Activated naive CD8-positive, alpha-beta T cell treated with anti-CD3 and anti-CD28 coated beads, Interleukin-2, amount 50 U/mL, for 16 hours (primary cell): ENCODE data around the gene VIPR1.

Experiments used
- DNase-seq: peaks from one replicate; pipeline ENCODE4 v3.0.0-alpha.2; 2020; ENCODE audit warnings: low read depth, low spot score

Gene VIPR1

DNA sequence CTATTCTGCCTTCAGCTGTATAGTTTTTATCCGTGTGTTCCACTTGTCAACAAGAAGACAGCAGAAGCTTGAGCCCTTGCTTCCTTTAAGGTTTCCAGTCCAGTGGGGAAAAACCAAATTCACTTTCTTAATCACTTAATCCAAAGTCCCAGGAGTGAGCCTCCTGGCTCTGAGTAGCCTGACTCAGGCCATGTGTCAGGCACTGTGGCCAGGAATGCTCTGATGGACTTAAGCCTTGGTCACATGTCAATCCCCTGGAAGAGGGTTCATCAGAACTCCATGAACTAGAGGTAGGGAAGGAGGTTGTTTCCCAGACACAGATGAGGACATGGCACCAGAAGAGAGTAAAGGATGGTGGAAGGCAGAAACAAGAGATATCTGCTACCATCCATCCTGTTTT is 8.8 kb downstream of the VIPR1 start:
- no peak for DNase-seq

DNA sequence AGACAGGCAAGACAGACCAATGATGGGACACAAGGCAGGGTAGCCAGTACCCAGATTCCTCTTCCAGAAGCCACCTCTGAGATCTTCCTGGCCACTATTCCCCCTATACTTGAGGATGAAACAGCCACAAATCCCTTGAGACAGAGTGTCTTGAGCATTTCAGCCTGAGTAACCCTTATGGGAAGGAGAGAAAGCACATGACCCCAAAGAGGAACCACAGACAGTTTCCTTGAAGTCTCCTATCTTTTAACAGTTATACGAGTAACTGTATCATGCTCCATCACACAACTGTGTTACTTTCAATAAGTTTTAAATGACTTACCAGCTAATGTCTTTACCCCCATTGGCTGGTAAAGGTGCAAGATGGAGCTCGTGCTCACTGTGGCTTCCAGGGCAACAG is 9.3 kb downstream of the VIPR1 start:
- DNase-seq: no peak

DNA sequence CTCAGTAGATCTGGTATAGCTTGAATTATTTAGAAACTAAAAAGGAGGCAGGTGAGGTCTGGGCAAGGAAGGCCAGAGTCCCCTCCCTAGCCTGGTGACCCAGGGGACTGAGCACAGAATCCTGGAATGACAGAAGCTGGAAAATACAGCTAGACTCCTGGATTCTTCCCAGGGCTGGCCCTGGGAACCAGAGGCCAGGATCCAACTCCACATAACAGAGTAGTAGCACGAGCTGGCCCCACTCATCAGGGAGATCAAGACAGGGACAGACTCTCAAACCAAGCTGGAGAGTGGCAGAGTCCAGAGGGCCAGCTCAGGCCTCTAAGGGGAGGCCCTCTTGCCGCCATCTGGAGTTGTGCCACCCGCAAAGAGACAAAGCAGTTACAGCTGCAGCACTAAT is 10.7 kb downstream of the VIPR1 start:
- DNase-seq: no peak

DNA sequence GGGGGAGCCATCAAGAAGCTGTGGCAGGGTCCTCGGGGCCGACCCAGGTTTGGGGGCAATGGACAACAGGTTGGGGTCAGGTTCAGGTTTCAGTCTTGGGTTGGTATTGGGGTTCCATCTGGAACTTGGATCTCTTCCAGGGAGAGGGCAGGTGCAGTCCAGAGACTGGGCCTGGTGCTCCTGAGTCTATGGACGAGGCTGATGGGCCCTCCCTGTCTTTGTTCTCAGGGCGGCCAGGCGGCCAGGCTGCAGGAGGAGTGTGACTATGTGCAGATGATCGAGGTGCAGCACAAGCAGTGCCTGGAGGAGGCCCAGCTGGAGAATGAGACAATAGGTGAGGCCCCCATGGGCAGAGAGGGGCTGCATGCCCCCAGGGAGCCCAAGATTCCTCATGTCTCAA is 11.1 kb downstream of the VIPR1 start:
- DNase-seq: no peak

DNA sequence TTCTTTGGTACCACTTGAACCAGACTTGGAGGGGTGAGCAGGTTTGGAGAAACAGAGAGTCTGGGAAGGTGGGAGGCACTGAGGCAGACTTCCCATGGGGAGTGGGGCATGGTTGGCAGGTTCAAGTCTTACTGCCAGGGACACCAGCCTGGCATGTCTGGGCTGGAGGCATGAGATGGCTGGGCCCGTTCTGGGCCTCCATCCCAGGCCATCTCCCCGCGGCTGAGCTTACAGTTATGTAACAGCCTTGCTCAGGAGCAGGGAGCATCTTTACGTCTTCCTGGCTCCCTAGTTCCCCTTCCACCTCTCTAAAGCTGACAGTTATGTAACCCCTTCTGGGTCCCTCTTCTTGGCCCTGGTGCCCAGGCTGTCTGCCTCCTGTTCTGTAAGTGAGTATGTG is 12.4 kb downstream of the VIPR1 start:
- DNase-seq: no peak

DNA sequence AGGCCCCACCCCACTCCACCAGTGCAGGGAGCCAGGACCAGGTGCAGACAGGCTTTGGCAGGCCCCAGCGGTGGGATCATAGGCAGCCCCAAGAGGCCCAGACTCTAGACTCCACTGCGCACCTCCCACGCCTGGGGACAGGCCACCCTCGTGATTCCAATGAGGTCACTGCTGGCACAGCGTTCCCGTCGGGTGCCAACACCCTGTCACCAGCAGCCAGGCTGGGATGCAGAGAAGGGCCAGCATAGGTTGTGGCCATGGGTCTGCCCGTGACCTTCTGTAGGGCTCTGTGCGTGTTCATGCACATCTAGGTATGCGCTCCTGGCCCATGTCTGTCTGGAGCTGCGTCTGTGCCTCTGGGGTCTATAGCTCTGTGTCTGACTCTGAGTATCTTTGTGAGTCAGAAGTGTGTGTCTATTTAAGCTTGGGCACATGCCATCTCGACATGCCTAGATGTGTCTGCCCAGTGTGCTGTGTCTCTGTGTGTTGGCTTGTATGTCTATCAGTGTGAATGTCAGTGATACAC is 13.0 kb downstream of the VIPR1 start:
- DNase-seq: no peak

DNA sequence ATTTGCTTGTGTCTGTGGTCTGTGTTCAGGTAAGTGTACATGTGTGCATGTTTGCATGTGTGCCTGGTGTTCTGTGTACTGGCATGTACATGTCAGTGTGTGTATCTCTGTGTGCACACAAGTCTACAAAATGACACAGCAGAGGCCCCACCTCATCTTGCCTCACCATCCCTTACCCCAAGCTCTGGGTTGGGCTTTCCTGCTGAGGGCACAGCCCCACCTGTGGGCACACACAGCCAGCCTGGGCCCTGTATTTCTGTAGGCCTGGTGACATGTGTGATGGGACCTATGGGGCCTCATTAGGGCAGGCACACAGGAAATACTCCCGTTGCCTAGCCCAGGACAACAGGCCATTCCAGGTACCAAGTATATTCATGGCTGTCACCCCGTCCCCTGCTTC is 13.5 kb downstream of the VIPR1 start:
- no peak for DNase-seq

DNA sequence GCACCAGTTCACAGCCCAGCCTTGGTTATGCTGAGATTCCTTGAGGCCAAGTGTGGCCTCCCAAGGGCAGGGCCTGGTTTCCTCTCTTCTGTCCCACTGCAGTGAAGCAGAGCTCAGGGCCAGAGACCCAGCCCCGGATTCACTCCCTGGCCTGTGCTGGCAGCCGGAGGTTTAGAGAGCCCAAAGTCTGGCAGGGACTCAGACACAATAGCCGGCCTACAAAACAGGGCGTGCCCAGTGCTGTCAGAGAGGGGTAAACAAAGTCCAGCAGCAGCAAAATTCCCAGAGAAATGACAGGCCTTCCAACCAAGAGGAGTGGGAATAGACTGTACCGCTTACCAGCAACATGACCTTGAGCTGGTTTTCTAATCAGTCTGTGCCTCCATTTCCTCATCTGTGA is 14.0 kb downstream of the VIPR1 start:
- DNase-seq: no peak

DNA sequence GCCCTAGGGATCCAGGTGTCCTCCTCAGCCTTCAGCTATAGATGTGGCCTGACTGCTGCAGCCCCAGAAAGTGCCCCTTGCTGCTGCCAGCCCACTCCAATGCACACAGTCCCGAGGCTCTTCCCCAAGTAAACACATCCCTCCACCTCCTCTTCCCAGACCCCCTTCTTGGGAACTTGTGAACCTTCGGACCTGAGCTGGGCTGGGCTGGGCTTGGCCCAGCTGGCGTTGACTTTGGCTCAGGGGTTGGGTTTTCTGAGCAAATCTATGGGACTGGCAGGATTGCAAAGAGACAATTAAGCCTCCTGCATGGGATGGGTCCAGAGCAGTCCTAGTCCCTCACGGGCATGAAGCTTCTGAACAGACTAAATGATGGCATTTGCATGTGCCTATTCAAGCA is 14.7 kb downstream of the VIPR1 start:
- DNase-seq: no peak

DNA sequence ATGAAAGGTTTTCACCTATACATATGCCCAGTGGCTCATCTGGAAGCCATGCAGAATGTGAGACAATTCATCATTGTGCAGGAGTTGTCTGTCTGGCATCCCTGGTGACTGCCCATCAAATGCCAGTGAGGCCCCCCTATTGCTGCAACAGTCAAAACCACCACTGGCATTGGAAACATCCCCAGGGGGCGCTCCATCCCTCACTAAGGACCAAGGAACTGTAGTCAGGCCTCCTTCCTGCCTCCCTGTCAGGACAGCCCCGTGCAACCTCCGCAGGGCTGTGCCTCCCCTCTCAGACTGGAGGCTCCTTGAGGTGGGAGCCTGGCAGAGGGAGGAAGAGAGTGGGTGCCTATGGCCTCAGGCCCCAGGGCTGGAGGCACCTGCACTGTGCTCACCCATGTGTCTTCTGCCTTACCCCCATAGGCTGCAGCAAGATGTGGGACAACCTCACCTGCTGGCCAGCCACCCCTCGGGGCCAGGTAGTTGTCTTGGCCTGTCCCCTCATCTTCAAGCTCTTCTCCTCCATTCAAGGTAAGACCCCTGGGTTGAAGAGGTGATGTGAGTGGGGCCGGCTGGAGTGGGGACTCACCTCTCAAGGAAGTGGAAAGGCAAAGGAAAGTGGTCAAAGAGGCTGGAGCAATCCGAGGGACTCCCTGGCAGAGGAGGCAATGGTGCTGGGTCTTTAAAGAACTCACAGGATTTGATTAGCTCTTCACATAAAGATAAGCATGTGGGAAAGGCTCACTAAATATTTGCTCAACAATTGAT is 16.5 kb downstream of the VIPR1 start:
- no peak for DNase-seq

DNA sequence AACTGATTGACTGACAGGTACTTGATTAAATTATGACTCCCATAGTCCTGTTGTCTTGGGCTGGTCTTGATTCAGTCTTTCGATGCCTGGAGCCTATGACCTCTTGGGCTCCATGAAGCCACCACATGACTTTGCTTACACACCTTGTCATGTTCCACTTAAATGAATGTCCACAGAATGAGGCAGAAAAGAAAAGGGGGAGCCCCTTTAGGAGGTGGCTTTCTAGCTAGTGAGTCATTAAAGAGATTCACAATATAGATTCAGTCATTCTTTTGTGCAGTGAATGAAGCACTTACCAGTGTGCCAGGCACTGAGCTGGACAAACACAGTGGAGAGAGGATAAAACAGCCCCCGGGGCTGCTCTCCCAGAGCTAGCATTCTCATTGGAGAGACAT is 17.1 kb downstream of the VIPR1 start:
- no peak for DNase-seq

DNA sequence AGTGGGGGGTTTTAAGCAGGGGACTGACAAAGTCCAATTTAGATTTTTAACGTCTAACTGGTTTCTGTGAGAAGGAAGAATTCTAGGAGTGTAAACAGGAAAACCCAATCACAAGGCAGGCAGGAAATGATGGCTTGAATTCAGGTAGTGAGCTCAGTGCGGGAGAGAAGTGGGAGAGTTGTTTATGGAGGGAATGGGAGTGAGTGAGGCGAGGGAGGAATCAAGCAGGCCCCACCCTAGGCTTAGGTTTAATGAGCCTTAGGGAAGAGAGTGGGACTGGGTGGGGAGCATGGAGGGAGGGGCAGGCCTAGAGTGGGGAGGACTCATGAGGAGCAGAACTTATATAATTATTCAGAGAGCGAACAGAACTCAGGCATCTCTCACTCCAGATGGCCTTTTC is 17.9 kb downstream of the VIPR1 start:
- no peak for DNase-seq

DNA sequence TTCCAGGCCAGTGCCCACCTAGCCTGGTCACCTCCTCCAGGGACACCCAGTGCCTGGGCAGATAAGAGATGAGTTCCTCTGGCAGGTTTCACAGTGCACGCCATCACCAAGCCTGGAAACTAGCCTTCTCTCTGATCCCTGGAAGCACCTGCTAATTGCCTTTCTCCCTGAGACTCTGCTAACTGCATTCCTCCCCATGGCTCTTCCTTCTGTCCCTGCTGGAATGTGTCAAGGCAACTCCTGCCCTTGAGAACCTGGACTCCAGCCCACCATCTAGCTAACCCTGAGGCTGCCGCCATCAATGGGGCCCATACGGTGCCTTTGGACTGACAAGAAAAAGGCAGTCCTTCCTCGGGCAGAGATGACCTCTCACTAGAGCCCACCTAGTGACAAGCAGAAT is 18.5 kb downstream of the VIPR1 start:
- no peak for DNase-seq

DNA sequence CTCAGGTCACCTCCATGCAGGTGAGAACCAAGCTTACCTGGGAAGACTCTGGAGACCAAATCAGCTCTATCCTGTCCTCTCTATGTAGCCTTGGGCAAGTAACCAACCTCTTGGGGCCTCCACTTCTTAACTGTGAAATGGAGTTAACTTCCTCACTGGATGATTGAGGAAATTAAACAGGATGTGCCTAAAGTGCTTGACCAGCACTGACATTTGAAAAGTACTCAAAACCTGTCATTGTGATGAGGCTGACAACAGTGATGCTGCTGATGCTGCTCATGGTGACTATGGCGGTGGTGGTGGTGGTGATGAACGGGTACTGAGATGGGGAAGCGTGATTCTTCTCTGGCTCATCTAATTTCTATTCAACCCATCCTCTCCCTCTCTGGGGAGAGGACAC is 22.3 kb downstream of the VIPR1 start:
- DNase-seq: no peak

DNA sequence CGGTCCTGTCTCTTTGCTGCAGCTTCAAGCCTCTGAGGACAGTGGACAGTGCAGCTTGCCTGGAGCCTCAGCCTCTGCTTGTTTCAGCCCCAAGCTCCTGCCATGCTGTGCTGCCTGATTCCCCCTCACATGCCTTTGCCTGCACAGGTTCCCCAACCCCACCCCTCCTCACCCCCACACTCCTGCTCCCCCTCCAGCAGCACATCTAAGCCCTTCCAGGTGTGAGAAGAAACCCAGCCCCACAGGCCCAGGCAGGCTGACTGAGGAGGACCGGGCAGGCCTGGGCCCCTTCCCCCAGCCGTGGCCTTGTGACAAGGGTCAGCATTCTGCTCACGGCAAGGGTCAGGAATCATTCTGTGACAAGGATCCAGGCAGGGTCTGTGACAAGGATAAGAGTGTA is 22.8 kb downstream of the VIPR1 start:
- DNase-seq: no peak

DNA sequence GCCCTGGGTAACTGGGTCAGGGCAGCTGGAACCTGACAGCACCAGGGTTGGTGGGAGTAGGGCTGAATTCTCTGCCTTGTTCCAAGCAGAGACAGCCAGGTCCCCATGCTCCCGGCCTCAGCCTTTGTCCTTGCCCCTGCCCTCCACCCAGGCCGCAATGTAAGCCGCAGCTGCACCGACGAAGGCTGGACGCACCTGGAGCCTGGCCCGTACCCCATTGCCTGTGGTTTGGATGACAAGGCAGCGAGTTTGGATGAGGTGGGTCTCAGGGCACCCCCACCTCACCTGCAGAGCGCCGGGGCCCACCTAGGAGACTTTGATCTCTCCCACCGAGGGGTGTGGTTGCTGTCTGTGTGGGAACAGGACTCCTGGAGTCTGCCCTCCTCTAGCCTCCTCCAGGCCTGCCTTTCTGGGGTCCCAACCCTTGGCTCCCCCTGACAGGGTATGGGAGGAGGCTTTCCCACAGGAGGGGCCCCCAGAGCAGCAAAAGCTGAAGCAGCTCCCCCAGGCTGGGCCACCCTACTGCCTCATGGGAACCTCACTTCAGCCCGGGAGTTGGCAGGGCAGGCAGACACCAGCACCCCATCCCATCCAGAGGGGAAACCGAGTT is 23.4 kb downstream of the VIPR1 start:
- no peak for DNase-seq

DNA sequence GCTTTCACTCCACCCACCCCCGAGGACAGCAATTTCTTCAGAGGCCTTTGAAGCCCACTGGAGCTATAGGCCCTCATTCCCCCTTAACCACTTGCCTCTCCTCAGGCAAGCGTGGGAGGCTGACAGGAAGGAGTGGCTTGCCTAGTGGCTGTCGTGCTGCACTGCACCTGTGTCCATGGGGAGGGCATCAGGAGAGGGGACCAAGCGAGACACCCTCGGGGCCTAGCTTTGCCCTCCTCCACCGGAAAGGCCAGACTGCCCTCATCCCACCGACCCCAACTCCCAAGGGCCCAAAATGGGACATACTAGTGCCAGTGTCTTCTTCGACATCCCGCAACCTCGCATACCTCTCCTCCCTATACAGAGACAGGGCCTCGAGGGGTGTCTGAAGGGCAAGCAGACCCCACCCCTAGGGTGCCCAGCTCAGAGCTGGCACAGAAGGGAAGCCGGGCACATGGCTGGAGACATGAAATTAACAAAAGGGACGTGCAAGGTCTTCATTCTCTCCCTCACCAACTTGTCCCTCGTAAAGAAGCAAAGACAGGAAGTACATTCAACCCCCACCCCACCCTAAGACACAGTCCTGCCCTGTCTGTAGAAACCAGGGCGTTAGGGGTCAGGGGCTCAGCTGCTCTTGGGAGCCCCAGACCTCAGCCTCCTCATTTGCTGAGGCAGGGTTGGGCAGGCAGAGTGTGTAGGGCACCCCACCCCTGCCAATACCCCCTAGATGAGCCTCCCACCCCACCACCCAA is 24.3 kb downstream of the VIPR1 start:
- peak; percentile 29 for DNase-seq

DNA sequence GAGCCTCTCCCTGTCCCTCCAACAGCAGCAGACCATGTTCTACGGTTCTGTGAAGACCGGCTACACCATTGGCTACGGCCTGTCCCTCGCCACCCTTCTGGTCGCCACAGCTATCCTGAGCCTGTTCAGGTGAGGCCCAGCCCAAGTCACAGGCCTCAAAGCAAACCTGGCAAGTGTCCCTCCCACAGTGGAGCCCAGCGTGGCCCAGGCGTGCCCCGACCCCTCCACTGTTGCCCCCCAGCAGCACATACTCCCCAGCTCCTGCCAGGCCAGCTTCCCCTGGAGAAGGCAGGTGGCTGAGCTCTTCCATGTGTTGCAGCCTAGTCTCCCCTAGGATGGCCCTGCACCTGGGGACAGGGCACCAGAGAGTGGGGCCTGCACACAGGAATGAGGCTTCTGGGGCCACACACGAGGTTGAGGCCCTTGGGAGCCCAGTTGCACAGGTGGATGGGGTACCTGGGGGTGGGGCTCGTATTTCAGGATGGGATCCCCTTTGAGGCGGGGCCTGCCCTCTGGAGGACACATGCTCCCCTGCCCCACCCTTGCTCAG is 25.0 kb downstream of the VIPR1 start:
- no peak for DNase-seq

DNA sequence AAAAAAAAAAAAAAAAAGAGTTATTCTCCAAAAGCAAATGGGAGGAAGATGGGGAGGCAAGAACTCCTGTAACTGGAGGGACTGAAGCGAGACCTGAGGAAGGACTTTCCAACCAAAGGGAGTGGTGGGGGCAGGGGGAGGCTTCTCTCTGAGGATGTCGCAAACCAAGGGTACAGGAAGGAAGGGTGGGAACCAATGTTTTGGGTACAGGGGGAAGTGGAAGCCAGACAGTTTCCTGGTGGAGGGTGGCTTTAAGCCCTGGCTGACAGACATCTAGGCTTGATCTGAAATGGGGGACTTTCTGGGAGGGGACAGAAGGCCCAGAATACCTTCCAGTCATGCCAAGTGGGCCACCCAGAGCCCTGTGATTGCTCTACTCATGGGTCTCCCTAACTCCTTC is 27.0 kb downstream of the VIPR1 start:
- no peak for DNase-seq

DNA sequence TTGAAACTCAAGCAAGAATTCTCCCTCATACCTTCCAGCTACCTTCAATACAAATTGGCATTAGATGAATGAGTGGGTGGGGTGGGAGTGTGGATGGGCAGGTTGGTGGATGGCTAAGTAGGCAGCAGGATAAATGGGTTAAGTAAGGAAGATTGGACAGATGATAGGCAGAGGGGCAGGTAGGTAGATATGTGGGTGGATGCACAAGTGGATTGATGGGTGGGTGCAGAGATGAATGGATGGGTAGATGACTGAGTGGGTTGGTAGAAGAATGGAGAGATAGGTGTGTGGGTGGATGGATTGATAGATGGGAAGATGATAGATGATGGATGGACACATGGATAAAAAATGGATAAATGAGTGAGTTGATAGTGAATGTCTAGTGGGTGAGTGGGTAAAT is 27.6 kb downstream of the VIPR1 start:
- DNase-seq: no peak

DNA sequence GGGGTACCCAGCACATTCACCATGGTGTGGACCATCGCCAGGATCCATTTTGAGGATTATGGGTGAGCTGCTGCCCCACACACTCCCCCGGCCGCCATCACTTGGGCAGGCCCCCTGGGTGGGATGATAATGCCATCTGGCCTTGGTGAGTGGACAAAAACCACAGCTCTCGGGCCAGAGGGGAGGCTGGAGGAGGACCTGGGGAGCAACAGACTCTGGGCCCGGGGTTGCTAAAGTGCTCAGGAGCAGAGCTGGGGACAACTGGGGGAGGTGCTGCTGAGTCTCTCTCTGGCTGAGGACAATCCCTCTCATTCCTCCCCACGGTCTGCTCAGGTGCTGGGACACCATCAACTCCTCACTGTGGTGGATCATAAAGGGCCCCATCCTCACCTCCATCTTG is 29.0 kb downstream of the VIPR1 start:
- DNase-seq: no peak

DNA sequence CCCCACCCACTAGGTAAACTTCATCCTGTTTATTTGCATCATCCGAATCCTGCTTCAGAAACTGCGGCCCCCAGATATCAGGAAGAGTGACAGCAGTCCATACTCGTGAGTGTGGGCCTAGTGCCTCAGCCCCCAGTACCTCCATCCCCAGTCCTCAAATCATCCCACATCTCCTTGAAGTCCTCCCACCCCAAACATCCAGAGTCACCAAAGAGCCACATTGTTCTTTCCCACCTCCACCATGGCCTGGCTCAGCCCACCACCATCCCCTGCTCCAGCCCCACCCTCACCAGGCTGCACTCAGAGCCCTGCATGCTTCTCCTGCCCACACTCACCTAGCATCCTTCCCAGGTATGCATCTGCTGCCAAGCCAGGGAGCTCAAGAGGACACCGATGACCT is 29.8 kb downstream of the VIPR1 start:
- DNase-seq: no peak
